H1 (cell line): Measurements from ENCODE around the gene HK1. TPM values are rescaled to one million over a fixed set of nuclear protein-coding genes. Genes with fewer than 3 reads are reported as not detected.

ENCODE experiments used
- polyA plus RNA-seq, 7 experiments: library from polyadenylated mRNA; depleted of rRNA in 3 of 7; stranded (reverse) in 5 of 7; unstranded in 2 of 7; fragments of >200 nt in 5 of 7; fragments of 200-250 nt in 2 of 7; gene quantifications; 1 replicate in 5 of 7; 2 replicates in 1 of 7; 4 replicates in 1 of 7; pipeline versions ENCODE4 v1.2.1 to v1.2.3, GENCODE V29; 2011 to 2013; ENCODE audit warnings: missing spikeins in 2 of 7, mixed read lengths in 2 of 7
- total RNA-seq: library from RNA; stranded (reverse); fragmentation: NEBNext Ultra II Directional; extraction: Animal tissue kit (Norgen Biotek cat#: 25700); gene quantifications from 2 replicates; pipeline ENCODE4 v1.2.1, GENCODE V29; 2021

HK1 gene
- total and polyA plus RNA-seq, 2 of the 8 experiments (the other 6 are each of a cell fraction or from before 2014, with no cell fraction given): 55.8 to 247 TPM

Other genes with a start within 250 kb of the HK1 start
- not detected in 2 replicates for gene SRGN, start 190.4 kb upstream of the HK1 start, total RNA-seq
- gene SRGN, start 190.4 kb upstream of the HK1 start, polyA plus RNA-seq (2011; rRNA removed): 0.06 TPM in 1 of 2 replicates, not detected in the other
- 44.8 and 49.6 TPM in 2 replicates for gene VPS26A, start 154.3 kb upstream of the HK1 start, total RNA-seq
- gene VPS26A, start 154.3 kb upstream of the HK1 start, polyA plus RNA-seq (2011; rRNA removed): 3.9 and 10.7 TPM in 2 replicates
- 43.4 and 45.6 TPM in 2 replicates for gene SUPV3L1, start 98.3 kb upstream of the HK1 start, total RNA-seq
- 22.0 and 34.6 TPM in 2 replicates for gene SUPV3L1, start 98.3 kb upstream of the HK1 start, polyA plus RNA-seq (2011; rRNA removed)
- gene HKDC1, start 58.2 kb upstream of the HK1 start, total RNA-seq: 0.11 and 0.78 TPM in 2 replicates
- gene HKDC1, start 58.2 kb upstream of the HK1 start, polyA plus RNA-seq (2011; rRNA removed): 0.05 and 0.12 TPM in 2 replicates
- not detected in 2 replicates for gene TACR2, start 138.4 kb downstream of the HK1 start, total RNA-seq
- 0.06 TPM in 1 of 2 replicates, not detected in the other for gene TACR2, start 138.4 kb downstream of the HK1 start, polyA plus RNA-seq (2011; rRNA removed)
- 9.7 and 11.6 TPM in 2 replicates for gene TSPAN15, start 173.0 kb downstream of the HK1 start, total RNA-seq
- 20.0 and 20.9 TPM in 2 replicates for gene TSPAN15, start 173.0 kb downstream of the HK1 start, polyA plus RNA-seq (2011; rRNA removed)